A673 (cell line): ENCODE data around the gene PROM1. TPM values are rescaled to one million over a fixed set of nuclear protein-coding genes. Genes with fewer than 3 reads are reported as not detected.

Source experiments
- BruUV-seq: library from RNA; stranded (reverse); fragments of 400-500 nt; replicated peaks from 2 replicates; lab custom pipeline; 2021; lab: Mats Ljungman, UMichigan
- CTCF ChIA-PET: fragments of 300-600 bp; sonication (Branson Sonifier 250); formaldehyde crosslinking; loops from one replicate; lab custom pipeline; 2022; ENCODE audit warnings: antibody characterized with exemption; lab: Charles Lee
- POLR2A ChIA-PET: fragments of 300-600 bp; sonication (Branson Sonifier 250); formaldehyde crosslinking; loops from one replicate; lab custom pipeline; 2022; ENCODE audit warnings: antibody characterized with exemption; ENCODE audit not compliant: low non-redundant PET; lab: Charles Lee
- DNase-seq: peaks from one replicate; pipeline ENCODE4 v3.0.0-alpha.2; 2015; ENCODE audit warnings: low spot score
- H3K27ac ChIP-seq: fragments of 200-600 bp; sonication (generic); 2 replicates; pipeline ENCODE4 v1.5.1; 2016; ENCODE audit warnings: mixed run types, low read depth, mild to moderate bottlenecking, mixed read lengths, antibody characterized with exemption, low read length; ENCODE audit not compliant: poor library complexity, severe bottlenecking
- H3K27me3 ChIP-seq: fragments of 200-600 bp; sonication (generic); replicated peaks from 2 replicates; pipeline ENCODE4 v1.6.1; 2017; ENCODE audit warnings: mixed run types, low read depth, mild to moderate bottlenecking, mixed read lengths, antibody characterized with exemption, low read length; ENCODE audit not compliant: insufficient read depth, poor library complexity
- H3K36me3 ChIP-seq: fragments of 200-600 bp; sonication (generic); 2 replicates; pipeline ENCODE4 v1.6.1; 2016; ENCODE audit warnings: mixed run types, mild to moderate bottlenecking, mixed read lengths, antibody characterized with exemption, low read length; ENCODE audit not compliant: insufficient read depth, poor library complexity, severe bottlenecking
- H3K4me1 ChIP-seq: fragments of 200-600 bp; sonication (generic); 2 replicates; pipeline ENCODE4 v1.6.1; 2017; ENCODE audit warnings: mixed run types, mild to moderate bottlenecking, mixed read lengths, antibody characterized with exemption, low read length; ENCODE audit not compliant: insufficient read depth, poor library complexity, severe bottlenecking
- H3K4me3 ChIP-seq: fragments of 200-600 bp; sonication (generic); 2 replicates; pipeline ENCODE4 v1.5.1; 2016; ENCODE audit warnings: low read depth, mixed run types, mild to moderate bottlenecking, mixed read lengths, low read length; ENCODE audit not compliant: poor library complexity, severe bottlenecking
- H3K9me3 ChIP-seq: fragments of 200-600 bp; sonication (generic); 2 replicates; pipeline ENCODE4 v1.6.1; 2016; ENCODE audit warnings: mixed run types, low read depth, mild to moderate bottlenecking, mixed read lengths, antibody characterized with exemption, low read length; ENCODE audit not compliant: poor library complexity, severe bottlenecking
- EZH2 ChIP-seq: fragments of 200-600 bp; sonication (generic); IDR thresholded peaks from 2 replicates; pipeline ENCODE4 v1.6.1; 2017; ENCODE audit warnings: borderline replicate concordance, low read depth, mild to moderate bottlenecking, mixed read lengths, antibody characterized with exemption, low read length; ENCODE audit not compliant: poor library complexity, severe bottlenecking
- intact Hi-C: fragments of 100-400 bp; cut with micrococcal nuclease; formaldehyde crosslinking; loops from one replicate; pipeline ENCODE4 v1.10.0; 2022; ENCODE audit not compliant: unreplicated experiment
- total RNA-seq: library from RNA; stranded (reverse); gene quantifications from 2 replicates; pipeline ENCODE4 v1.2.3, GENCODE V29; 2021
- TF ChIP-seq, protein P1 (sequence below): fragments of 300-800, 200-600 bp; sonication (generic); conservative IDR thresholded peaks from 2 replicates; pipeline ENCODE4 v1.5.1; 2017; ENCODE audit warnings: low read depth, mild to moderate bottlenecking, antibody characterized with exemption, low read length, moderate library complexity, mixed read lengths

Gene PROM1
- total RNA-seq, 1 experiment from 2014 or later: 13.9 TPM

DNA sequence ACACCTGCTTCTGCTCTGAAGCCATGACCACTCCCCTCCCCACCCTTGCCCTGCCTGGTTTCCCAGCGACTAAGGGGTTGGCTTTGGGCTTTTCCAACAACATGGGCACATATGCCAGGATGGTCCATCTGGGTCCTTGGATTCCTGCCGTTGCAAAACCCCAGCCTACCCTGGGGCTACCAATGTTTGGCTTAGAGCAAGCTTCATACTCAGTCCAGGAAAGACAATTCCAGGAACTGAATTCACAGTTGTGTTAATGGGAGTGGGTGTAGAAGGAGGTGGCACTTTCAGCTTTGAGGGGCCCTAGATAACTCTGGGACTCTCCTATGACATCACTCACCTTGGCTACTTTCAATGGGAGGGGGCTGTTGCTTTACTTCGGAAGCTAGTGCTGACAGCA is 154.3 kb downstream of the PROM1 start:
- no peak overlapping the region for H3K4me3 ChIP-seq
- BruUV-seq: no TSS peak
- TF ChIP-seq, protein P1, sequence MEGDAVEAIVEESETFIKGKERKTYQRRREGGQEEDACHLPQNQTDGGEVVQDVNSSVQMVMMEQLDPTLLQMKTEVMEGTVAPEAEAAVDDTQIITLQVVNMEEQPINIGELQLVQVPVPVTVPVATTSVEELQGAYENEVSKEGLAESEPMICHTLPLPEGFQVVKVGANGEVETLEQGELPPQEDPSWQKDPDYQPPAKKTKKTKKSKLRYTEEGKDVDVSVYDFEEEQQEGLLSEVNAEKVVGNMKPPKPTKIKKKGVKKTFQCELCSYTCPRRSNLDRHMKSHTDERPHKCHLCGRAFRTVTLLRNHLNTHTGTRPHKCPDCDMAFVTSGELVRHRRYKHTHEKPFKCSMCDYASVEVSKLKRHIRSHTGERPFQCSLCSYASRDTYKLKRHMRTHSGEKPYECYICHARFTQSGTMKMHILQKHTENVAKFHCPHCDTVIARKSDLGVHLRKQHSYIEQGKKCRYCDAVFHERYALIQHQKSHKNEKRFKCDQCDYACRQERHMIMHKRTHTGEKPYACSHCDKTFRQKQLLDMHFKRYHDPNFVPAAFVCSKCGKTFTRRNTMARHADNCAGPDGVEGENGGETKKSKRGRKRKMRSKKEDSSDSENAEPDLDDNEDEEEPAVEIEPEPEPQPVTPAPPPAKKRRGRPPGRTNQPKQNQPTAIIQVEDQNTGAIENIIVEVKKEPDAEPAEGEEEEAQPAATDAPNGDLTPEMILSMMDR: no peak
- no peak for TF ChIP-seq EZH2
- H3K4me1 ChIP-seq: no peaks in the 10 kb centered on the region
- POLR2A ChIA-PET: no interaction called here
- no peak for DNase-seq
- CTCF ChIA-PET: no interaction called here
- H3K27ac ChIP-seq: no peak overlapping the region
- H3K9me3 ChIP-seq: no peaks in the 10 kb centered on the region
- intact Hi-C loops: no loop called here
- no peaks in the 10 kb centered on the region for H3K36me3 ChIP-seq
- H3K27me3 ChIP-seq: no peaks in the 10 kb centered on the region

DNA sequence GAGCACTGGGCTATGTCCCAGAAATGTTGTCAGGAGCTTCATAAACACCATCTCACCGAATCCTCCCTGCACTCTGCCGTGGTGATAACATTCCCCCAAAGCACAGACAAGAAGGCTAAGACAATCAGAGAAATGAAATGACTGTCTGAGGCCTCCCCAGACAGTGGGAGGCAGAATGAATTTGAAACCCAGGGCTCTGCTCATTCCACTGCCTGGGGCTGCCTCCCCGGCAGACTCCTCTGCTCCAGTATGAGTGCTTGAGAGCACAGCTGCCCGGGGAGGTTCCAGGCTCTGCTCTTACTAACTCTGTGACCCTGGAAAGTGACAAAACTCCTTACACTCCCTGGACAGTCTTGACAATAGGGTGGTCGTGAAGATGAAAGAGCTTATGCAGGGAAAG is 154.9 kb downstream of the PROM1 start:
- DNase-seq: no peak
- Histone ChIP-seq H3K4me1 (no peaks in the 10 kb centered on the region), H3K9me3 (no peaks in the 10 kb centered on the region), H3K27ac (no peak overlapping the region), H3K27me3 (no peaks in the 10 kb centered on the region), H3K4me3 (no peak overlapping the region), H3K36me3 (no peaks in the 10 kb centered on the region)
- POLR2A ChIA-PET: no interaction called here
- intact Hi-C loops: no loop called here
- CTCF ChIA-PET: no interaction called here
- no TSS peak for BruUV-seq
- no peak for TF ChIP-seq EZH2

DNA sequence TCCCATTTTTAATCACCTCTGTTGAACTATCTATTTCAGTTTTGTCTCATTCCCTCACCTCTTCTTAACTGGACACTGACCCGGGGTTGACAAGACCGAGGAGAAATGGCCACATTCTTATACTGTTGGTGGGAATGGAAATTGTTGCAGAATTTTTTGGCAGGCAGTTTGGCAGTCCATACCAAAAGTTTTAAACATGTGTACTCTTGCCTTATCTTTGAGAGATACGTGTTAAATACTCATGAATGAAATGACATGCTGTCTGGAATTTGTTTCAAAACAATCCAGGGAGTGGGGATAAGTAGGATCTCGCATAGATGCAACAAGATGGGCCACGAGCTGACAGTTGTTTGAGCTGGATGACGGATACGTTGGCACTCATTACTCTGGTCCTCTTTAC is 157.3 kb downstream of the PROM1 start:
- ChIA-PET POLR2A (no interaction called here), CTCF (no interaction called here)
- intact Hi-C loops: no loop called here
- no peaks in the 10 kb centered on the region for H3K9me3 ChIP-seq
- BruUV-seq: no TSS peak
- TF ChIP-seq, protein P1: no peak
- TF ChIP-seq EZH2: no peak
- no peak for DNase-seq
- H3K27ac ChIP-seq: no peak overlapping the region
- no peaks in the 10 kb centered on the region for H3K27me3 ChIP-seq
- H3K4me1 ChIP-seq: no peaks in the 10 kb centered on the region
- H3K4me3 ChIP-seq: no peak overlapping the region
- no peaks in the 10 kb centered on the region for H3K36me3 ChIP-seq

DNA sequence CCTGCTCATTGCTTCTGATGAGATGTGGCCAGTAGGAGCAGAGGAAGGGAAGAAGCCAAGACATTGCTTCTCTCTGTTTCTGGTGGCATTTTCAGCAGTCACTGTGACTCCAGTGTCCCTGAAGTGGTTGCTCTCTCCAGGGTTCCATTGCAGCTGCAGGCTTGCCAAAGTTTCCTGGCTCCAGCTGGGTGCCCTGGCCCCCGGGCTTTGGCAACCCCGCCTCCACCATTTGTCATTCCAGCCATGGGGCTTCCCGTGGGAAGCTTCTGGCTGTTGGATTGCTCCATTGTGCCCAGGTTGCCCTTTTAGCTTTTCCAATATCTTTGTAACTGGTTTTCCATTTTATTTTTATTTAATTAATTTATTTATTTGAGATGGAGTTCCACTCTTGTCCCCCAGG is 158.0 kb downstream of the PROM1 start:
- H3K36me3 ChIP-seq: no peaks in the 10 kb centered on the region
- no peak for TF ChIP-seq EZH2
- TF ChIP-seq, protein P1: no peak
- DNase-seq: peak; percentile 20
- no peak overlapping the region for H3K27ac ChIP-seq
- H3K4me3 ChIP-seq: no peak overlapping the region
- H3K9me3 ChIP-seq: no peaks in the 10 kb centered on the region
- no peaks in the 10 kb centered on the region for H3K4me1 ChIP-seq
- BruUV-seq: no TSS peak
- intact Hi-C loops: no loop called here
- ChIA-PET CTCF (no interaction called here), POLR2A (no interaction called here)
- H3K27me3 ChIP-seq: no peaks in the 10 kb centered on the region
